Parathyroid adenoma (tissue), 2 donors: Measurements from ENCODE around the gene RNF31.
A peak's percentile ranks its signal among the peaks of the same experiment; 100 is the strongest.

Experiments used
- H2AFZ ChIP-seq: fragments of 300-600 bp; sonication (generic); one replicate; pipeline ENCODE4 v1.7.0; 2017; ENCODE audit warnings: antibody characterized with exemption, mild to moderate bottlenecking
- H3K27ac ChIP-seq: fragments of 300-600 bp; sonication (generic); one replicate; pipeline ENCODE4 v1.7.0; 2017
- H3K27me3 ChIP-seq: fragments of 300-600 bp; sonication (generic); one replicate; pipeline ENCODE4 v1.7.0; 2017; ENCODE audit warnings: low read length; ENCODE audit not compliant: control insufficient read depth, insufficient read depth
- H3K36me3 ChIP-seq: fragments of 300-600 bp; sonication (generic); one replicate; pipeline ENCODE4 v1.7.0; 2017; ENCODE audit warnings: low read length; ENCODE audit not compliant: control insufficient read depth, insufficient read depth
- H3K4me1 ChIP-seq: fragments of 300-600 bp; sonication (generic); one replicate; pipeline ENCODE4 v1.7.0; 2017; ENCODE audit warnings: control low read depth
- H3K4me2 ChIP-seq: fragments of 300-600 bp; sonication (generic); one replicate; pipeline ENCODE4 v1.7.0; 2017; ENCODE audit warnings: low read length
- H3K4me3 ChIP-seq: fragments of 300-600 bp; sonication (generic); one replicate; pipeline ENCODE4 v1.7.0; 2017; ENCODE audit warnings: low read depth, low read length
- H3K79me2 ChIP-seq: fragments of 300-600 bp; sonication (generic); one replicate; pipeline ENCODE4 v1.7.0; 2017; ENCODE audit warnings: control low read depth
- H3K9ac ChIP-seq: fragments of 300-600 bp; sonication (generic); one replicate; pipeline ENCODE4 v1.7.0; 2017; ENCODE audit warnings: mild to moderate bottlenecking
- H3K9me3 ChIP-seq: fragments of 300-600 bp; sonication (generic); one replicate; pipeline ENCODE4 v1.7.0; 2017; ENCODE audit warnings: low read length; ENCODE audit not compliant: control insufficient read depth
- CTCF ChIP-seq: fragments of 300-600 bp; sonication (generic); IDR thresholded peaks from one replicate; pipeline ENCODE4 v1.7.0; 2017; ENCODE audit warnings: antibody characterized with exemption, mild to moderate bottlenecking
- donor health status: primary hyperparathyroidism.

Gene RNF31

GRCh38 chr14:24113801-24114531, 33.3 kb upstream of the RNF31 start:
- peak overlapping the region; percentile 86 for H2AFZ ChIP-seq

GRCh38 chr14:24114532-24115421, 32.5 kb upstream of the RNF31 start, which contains the start of the genes DCAF11 and NRL:
DCAF11 (plus strand) TSS chr14:24114777; CDS start chr14:24115595, 818 bp downstream.
NRL (minus strand) TSS chr14:24114949; CDS start chr14:24082848, 32,101 bp downstream.
- H3K79me2 ChIP-seq = peaks cover 22% of the 10 kb centered on the region
- no peaks in the 10 kb centered on the region for H3K36me3 ChIP-seq
- peak within 1 kb of the TSS; percentile 61 for H3K9ac ChIP-seq
- peak within 1 kb of the TSS; percentile 84 for H3K4me2 ChIP-seq
- H3K9me3 ChIP-seq = no peaks in the 10 kb centered on the region
- peak within 1 kb of the TSS; percentile 100 for H3K27ac ChIP-seq
- no peak for TF ChIP-seq CTCF
- no peaks in the 10 kb centered on the region for H3K27me3 ChIP-seq
- H2AFZ ChIP-seq = peak within 1 kb of the TSS; percentile 86
- H3K4me1 ChIP-seq = peaks cover 13% of the 10 kb centered on the region
- H3K4me3 ChIP-seq = peak within 1 kb of the TSS; percentile 99

More at GRCh38 chr14:24113801-24114531, 33.3 kb upstream of the RNF31 start:
- Histone ChIP-seq H3K27me3 (no peaks in the 10 kb centered on the region), H3K79me2 (peaks cover 22% of the 10 kb centered on the region), H3K4me3 (peak overlapping the region; percentile 99), H3K4me2 (peak overlapping the region; percentile 84), H3K27ac (peak overlapping the region; percentile 100), H3K4me1 (peaks cover 14% of the 10 kb centered on the region), H3K9ac (peak overlapping the region; percentile 61), H3K9me3 (no peaks in the 10 kb centered on the region), H3K36me3 (no peaks in the 10 kb centered on the region)
- TF ChIP-seq CTCF = no peak

GRCh38 chr14:24115422-24116127, 31.7 kb upstream of the RNF31 start:
- peak overlapping the region; percentile 100 for H3K27ac ChIP-seq
- H3K9me3 ChIP-seq = no peaks in the 10 kb centered on the region
- H2AFZ ChIP-seq = peak overlapping the region; percentile 72
- H3K27me3 ChIP-seq = no peaks in the 10 kb centered on the region
- H3K36me3 ChIP-seq = no peaks in the 10 kb centered on the region
- peaks cover 13% of the 10 kb centered on the region for H3K4me1 ChIP-seq
- no peak for TF ChIP-seq CTCF
- peak overlapping the region; percentile 42 for H3K9ac ChIP-seq
- peak overlapping the region; percentile 99 for H3K4me3 ChIP-seq
- peaks cover 22% of the 10 kb centered on the region for H3K79me2 ChIP-seq
- H3K4me2 ChIP-seq = peak overlapping the region; percentile 84

GRCh38 chr14:24116128-24116814, 31.0 kb upstream of the RNF31 start:
- Histone ChIP-seq H3K79me2 (peaks cover 15% of the 10 kb centered on the region), H3K27me3 (no peaks in the 10 kb centered on the region), H2AFZ (no peak overlapping the region), H3K4me1 (peaks cover 13% of the 10 kb centered on the region), H3K4me2 (peak overlapping the region; percentile 84), H3K36me3 (no peaks in the 10 kb centered on the region), H3K9ac (no peak overlapping the region), H3K4me3 (peak overlapping the region; percentile 99), H3K27ac (peak overlapping the region; percentile 20), H3K9me3 (no peaks in the 10 kb centered on the region)
- TF ChIP-seq CTCF = no peak
